Panc1 (cell line): Measurements from ENCODE around the gene PCDHGA6. TPM values are rescaled to one million over a fixed set of nuclear protein-coding genes. Genes with fewer than 3 reads are reported as not detected.

ENCODE experiments used
- ATAC-seq: fragments of 200-7000 bp; cut with Tn5 transposase; 2 replicates; pipeline ENCODE4 v1.9.1; 2020; ENCODE audit warnings: mild to moderate bottlenecking, moderate library complexity
- BruUV-seq: library from RNA; stranded (reverse); fragments of 400-500 nt; replicated peaks from 2 replicates; lab custom pipeline; 2021; lab: Mats Ljungman, UMichigan
- CTCF ChIA-PET: fragments of 300-600 bp; sonication (Branson Sonifier 250); formaldehyde crosslinking; loops from one replicate; lab custom pipeline; 2022; ENCODE audit warnings: antibody characterized with exemption; lab: Charles Lee
- POLR2A ChIA-PET: fragments of 300-600 bp; sonication (Branson Sonifier 250); formaldehyde crosslinking; loops from one replicate; lab custom pipeline; 2022; ENCODE audit warnings: antibody characterized with exemption; lab: Charles Lee
- DNase-seq: peaks from one replicate; pipeline ENCODE4 v3.0.0-alpha.2; 2010; ENCODE audit warnings: low read depth, low spot score
- H3K27ac ChIP-seq: 2 replicates; pipeline ENCODE4 v1.5.1; 2011; ENCODE audit warnings: mild to moderate bottlenecking, low read length, inconsistent platforms
- H3K27me3 ChIP-seq: fragments of 200-500 bp; sonication (Bioruptor generic); 2 replicates; pipeline ENCODE4 v1.6.0; 2014; ENCODE audit warnings: low read length, inconsistent platforms; ENCODE audit not compliant: control insufficient read depth, insufficient read depth
- H3K36me3 ChIP-seq: fragments of 200-500 bp; sonication (Bioruptor generic); 2 replicates; pipeline ENCODE4 v1.5.1; 2014; ENCODE audit warnings: inconsistent platforms, mild to moderate bottlenecking, low read length, moderate library complexity; ENCODE audit not compliant: control insufficient read depth, insufficient read depth
- H3K4me1 ChIP-seq: 2 replicates; pipeline ENCODE4 v1.5.1; 2011; ENCODE audit warnings: inconsistent platforms, mild to moderate bottlenecking, low read length, moderate library complexity; ENCODE audit not compliant: control insufficient read depth, insufficient read depth
- H3K4me3 ChIP-seq, 2 experiments: 2 replicates each; pipeline ENCODE4 v1.5.1; 2011 to 2012; ENCODE audit warnings: low read depth in 2 of 2, low read length in 2 of 2, mild to moderate bottlenecking in 2 of 2, inconsistent platforms in 1 of 2, moderate library complexity in 1 of 2
- H3K9me3 ChIP-seq: fragments of 200-500 bp; sonication (Bioruptor generic); 2 replicates; pipeline ENCODE4 v1.5.1; 2014; ENCODE audit warnings: low read depth, mild to moderate bottlenecking, inconsistent platforms, low read length, moderate library complexity; ENCODE audit not compliant: control insufficient read depth, insufficient read depth
- POLR2AphosphoS5 ChIP-seq: IDR thresholded peaks from 2 replicates; pipeline ENCODE4 v1.6.1; 2012; ENCODE audit warnings: mild to moderate bottlenecking, low read depth, low read length, moderate library complexity
- SIN3A ChIP-seq: IDR thresholded peaks from 2 replicates; pipeline ENCODE4 v1.6.1; 2012; ENCODE audit warnings: low read depth, mild to moderate bottlenecking, low read length, moderate library complexity, borderline replicate concordance; ENCODE audit not compliant: insufficient read depth
- TCF7L2 ChIP-seq: IDR thresholded peaks from 2 replicates; pipeline ENCODE4 v1.6.1; 2011; ENCODE audit warnings: mild to moderate bottlenecking, low read depth, low read length, inconsistent platforms
- in situ Hi-C: cut with HindIII; loops from 2 replicates; pipeline ENCODE4 v1.10.0; 2016; ENCODE audit warnings: low sequenced_read_pairs, low pct_unique_long_range_greater_than_20kb
- intact Hi-C: fragments of 100-400 bp; cut with micrococcal nuclease; formaldehyde crosslinking; loops from one replicate; pipeline ENCODE4 v1.10.0; 2022; ENCODE audit not compliant: unreplicated experiment
- total RNA-seq: library from RNA; stranded (reverse); gene quantifications from one replicate; pipeline ENCODE4 v1.2.1, GENCODE V29; 2021; ENCODE audit not compliant: unreplicated experiment
- TF ChIP-seq, protein P1 (sequence below), 2 experiments: IDR thresholded peaks; 2 replicates each; pipeline ENCODE4 v1.6.1; 2011 to 2012; ENCODE audit warnings: low read depth in 2 of 2, control low read depth in 1 of 2, low read length in 1 of 2, mild to moderate bottlenecking in 1 of 2, moderate library complexity in 1 of 2; ENCODE audit not compliant: insufficient read depth in 1 of 2
- TF ChIP-seq, protein P2 (sequence below): fragments of 450-650 bp; IDR thresholded peaks from 2 replicates; pipeline ENCODE4 v1.5.1; 2017; ENCODE audit warnings: mild to moderate bottlenecking

The PCDHGA6 gene
- total RNA-seq, 1 experiment from 2014 or later: 0.59 TPM

DNA sequence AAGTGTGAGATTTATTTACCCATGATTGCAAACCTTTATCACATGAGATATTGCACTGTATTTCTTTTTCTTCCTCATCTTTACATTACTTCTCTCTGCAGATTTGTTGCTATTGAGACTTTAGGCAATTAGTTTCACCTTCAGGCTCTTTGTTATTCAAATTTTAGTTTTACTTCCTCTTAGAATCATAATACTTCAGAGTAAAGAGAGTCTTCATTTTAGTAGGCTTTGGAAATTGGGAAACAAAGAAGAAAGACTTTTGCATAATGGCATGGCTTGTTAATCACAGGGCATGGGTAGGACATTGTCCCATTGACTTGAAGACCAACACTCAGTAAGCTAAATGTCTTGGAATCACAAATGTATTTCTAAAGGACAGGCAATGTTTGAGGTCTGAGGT lies 11.0 kb upstream of the PCDHGA6 start:
- no peak for TF ChIP-seq POLR2AphosphoS5
- TF ChIP-seq, protein P1, sequence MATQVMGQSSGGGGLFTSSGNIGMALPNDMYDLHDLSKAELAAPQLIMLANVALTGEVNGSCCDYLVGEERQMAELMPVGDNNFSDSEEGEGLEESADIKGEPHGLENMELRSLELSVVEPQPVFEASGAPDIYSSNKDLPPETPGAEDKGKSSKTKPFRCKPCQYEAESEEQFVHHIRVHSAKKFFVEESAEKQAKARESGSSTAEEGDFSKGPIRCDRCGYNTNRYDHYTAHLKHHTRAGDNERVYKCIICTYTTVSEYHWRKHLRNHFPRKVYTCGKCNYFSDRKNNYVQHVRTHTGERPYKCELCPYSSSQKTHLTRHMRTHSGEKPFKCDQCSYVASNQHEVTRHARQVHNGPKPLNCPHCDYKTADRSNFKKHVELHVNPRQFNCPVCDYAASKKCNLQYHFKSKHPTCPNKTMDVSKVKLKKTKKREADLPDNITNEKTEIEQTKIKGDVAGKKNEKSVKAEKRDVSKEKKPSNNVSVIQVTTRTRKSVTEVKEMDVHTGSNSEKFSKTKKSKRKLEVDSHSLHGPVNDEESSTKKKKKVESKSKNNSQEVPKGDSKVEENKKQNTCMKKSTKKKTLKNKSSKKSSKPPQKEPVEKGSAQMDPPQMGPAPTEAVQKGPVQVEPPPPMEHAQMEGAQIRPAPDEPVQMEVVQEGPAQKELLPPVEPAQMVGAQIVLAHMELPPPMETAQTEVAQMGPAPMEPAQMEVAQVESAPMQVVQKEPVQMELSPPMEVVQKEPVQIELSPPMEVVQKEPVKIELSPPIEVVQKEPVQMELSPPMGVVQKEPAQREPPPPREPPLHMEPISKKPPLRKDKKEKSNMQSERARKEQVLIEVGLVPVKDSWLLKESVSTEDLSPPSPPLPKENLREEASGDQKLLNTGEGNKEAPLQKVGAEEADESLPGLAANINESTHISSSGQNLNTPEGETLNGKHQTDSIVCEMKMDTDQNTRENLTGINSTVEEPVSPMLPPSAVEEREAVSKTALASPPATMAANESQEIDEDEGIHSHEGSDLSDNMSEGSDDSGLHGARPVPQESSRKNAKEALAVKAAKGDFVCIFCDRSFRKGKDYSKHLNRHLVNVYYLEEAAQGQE (IDR thresholded peaks at IDR 0.05; ENCODE audit: insufficient read depth in 1 of 2, low read depth in 2 of 2, low read length in 1 of 2): no peak
- TF ChIP-seq SIN3A: no peak
- TF ChIP-seq TCF7L2: no peak
- TF ChIP-seq, protein P2, sequence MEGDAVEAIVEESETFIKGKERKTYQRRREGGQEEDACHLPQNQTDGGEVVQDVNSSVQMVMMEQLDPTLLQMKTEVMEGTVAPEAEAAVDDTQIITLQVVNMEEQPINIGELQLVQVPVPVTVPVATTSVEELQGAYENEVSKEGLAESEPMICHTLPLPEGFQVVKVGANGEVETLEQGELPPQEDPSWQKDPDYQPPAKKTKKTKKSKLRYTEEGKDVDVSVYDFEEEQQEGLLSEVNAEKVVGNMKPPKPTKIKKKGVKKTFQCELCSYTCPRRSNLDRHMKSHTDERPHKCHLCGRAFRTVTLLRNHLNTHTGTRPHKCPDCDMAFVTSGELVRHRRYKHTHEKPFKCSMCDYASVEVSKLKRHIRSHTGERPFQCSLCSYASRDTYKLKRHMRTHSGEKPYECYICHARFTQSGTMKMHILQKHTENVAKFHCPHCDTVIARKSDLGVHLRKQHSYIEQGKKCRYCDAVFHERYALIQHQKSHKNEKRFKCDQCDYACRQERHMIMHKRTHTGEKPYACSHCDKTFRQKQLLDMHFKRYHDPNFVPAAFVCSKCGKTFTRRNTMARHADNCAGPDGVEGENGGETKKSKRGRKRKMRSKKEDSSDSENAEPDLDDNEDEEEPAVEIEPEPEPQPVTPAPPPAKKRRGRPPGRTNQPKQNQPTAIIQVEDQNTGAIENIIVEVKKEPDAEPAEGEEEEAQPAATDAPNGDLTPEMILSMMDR: no peak
- POLR2A ChIA-PET: no interaction called here
- DNase-seq (no peak), ATAC-seq (no peak)
- in situ Hi-C loops: no loop called here
- CTCF ChIA-PET: no interaction called here
- Histone ChIP-seq H3K36me3 (no peaks in the 10 kb centered on the region), H3K4me3 (no peak overlapping the region), H3K27ac (no peak overlapping the region), H3K4me1 (no peaks in the 10 kb centered on the region), H3K9me3 (peaks cover 13% of the 10 kb centered on the region; the same call in 1 of the 2 replicates), H3K27me3 (no peaks in the 10 kb centered on the region)
- intact Hi-C loops: loop anchor here (10.0 kb wide), 1 partner anchor 52 kb away; the partner anchor contains the start of genes PCDHGA10 and PCDHGB7
- no TSS peak for BruUV-seq

DNA sequence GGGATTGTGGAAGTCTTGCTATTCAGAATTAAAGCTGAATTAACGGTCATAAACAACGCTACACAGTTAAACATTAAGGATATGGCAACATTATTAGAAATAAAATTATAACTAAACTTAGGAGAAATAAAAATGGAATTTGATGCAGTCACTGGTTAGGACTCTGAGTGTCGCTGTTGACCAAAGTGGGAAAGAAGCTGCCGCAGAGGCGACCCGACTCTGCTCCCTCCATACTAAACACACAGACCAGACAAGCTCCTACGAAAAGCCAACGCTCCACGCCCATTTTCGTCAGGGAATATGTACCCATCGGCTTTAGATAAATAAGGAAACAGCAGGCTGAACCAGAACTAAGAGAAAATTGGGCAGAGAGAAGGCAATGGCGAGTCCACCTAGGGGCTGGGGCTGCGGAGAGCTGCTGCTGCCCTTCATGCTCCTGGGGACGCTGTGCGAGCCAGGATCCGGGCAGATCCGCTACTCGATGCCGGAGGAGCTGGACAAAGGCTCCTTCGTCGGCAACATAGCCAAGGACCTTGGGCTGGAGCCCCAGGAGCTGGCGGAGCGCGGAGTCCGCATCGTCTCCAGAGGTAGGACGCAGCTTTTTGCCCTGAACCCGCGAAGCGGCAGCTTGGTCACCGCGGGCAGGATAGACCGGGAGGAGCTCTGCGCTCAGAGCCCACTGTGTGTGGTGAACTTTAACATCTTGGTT lies 9.6 kb upstream of the PCDHGA6 start, which contains the start of gene PCDHGA5:
Gene PCDHGA5 (plus strand): TSS at position 211 of the 709 bp plus-strand sequence. CDS start 169 bp downstream, at position 380.
- intact Hi-C loops (loop anchor here (10.0 kb wide), 1 partner anchor 51 kb away; the partner anchor contains the start of genes PCDHGA10 and PCDHGB7), in situ Hi-C loops (no loop called here)
- ChIA-PET POLR2A (no interaction called here), CTCF (interaction anchor here (1.5 kb wide), 1 partner anchor 14 kb away, joined by 6 read pairs; the partner anchor contains the start of gene PCDHGB1)
- no TSS peak for BruUV-seq
- Histone ChIP-seq H3K27ac (no peak within 1 kb of the TSS), H3K4me1 (no peaks in the 10 kb centered on the region), H3K36me3 (no peaks in the 10 kb centered on the region), H3K9me3 (peaks cover 13% of the 10 kb centered on the region; the same call in 1 of the 2 replicates), H3K27me3 (no peaks in the 10 kb centered on the region), H3K4me3 (no peak within 1 kb of the TSS)
- ATAC-seq (no peak), DNase-seq (no peak)
- TF ChIP-seq, protein P1 (IDR thresholded peaks at IDR 0.05; ENCODE audit: insufficient read depth in 1 of 2, low read depth in 2 of 2, low read length in 1 of 2): no peak
- TF ChIP-seq, protein P2: no peak
